ENCODE data around the gene NTNG1.

DNA sequence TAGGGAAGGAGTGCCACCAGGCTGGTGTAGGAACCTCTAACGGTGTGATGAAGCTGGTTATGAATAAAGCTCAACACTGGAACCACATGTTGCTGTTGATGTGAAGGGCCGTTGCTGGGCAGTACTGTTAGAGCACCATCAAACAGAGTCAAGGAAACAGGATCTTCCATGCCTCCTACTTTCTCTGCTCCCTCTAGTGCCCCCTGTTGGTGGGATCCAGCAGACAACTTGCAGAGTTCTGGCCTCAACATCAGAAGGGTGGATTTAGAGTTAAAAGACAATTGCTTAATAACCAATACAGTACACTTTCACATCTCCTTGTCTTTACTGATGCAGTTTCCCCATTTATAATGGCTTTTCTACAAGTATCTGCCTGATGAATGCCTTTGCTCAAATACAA is 336.4 kb downstream of the NTNG1 start:
- TF ChIP-seq POLR2A (IDR thresholded peaks at IDR 0.05) (no peak), CTCF (IDR thresholded peaks at IDR 0.05) (no peak)
